ENCODE data around the gene TRIM6. TPM values are rescaled to one million over a fixed set of nuclear protein-coding genes. Genes with fewer than 3 reads are reported as not detected.

TRIM6 gene
- total RNA-seq, 1 donor from 2014 or later: 0.87 TPM

DNA sequence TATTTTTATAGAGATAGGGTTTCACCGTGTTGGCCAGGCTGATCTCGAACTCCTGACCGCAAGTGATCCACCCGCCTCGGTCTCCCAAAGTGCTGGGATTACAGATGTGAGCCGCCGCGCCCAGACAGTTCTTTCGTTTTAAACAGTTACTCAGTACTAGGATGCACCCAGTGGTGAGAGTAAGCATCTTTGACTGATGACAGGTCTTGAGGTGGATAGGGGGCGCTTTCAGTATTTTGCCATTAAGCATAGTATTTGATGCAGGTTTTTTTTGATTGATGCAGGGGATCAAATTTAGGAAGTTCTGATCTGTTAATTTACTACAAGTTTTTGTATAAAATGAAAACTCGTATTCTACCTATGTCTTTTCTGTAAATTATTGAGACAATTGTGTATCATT is 15.2 kb downstream of the TRIM6 start:
- H3K27ac Mint-ChIP-seq: no peak overlapping the region
- no peaks in the 10 kb centered on the region for H3K4me1 Mint-ChIP-seq (ENCODE audit: low read depth)
- no peaks in the 10 kb centered on the region for H3K9me3 Mint-ChIP-seq
- no peak overlapping the region for H3K4me3 Mint-ChIP-seq (ENCODE audit: low read depth)
- H3K36me3 Mint-ChIP-seq (ENCODE audit: low read depth): no peaks in the 10 kb centered on the region
- intact Hi-C loops (cut with micrococcal nuclease): no loop called here
- H3K27me3 Mint-ChIP-seq (ENCODE audit: low read depth): peaks cover 3% of the 10 kb centered on the region
- DNase-seq (ENCODE audit: low spot score): no peak

GRCh38 chr11:5618807-5619206 is 22.4 kb downstream of the TRIM6 start:
- Mint-ChIP-seq H3K9me3 (no peaks in the 10 kb centered on the region), H3K4me3 (ENCODE audit: low read depth) (no peak overlapping the region), H3K27ac (no peak overlapping the region), H3K36me3 (ENCODE audit: low read depth) (no peaks in the 10 kb centered on the region), H3K4me1 (ENCODE audit: low read depth) (peaks cover 8% of the 10 kb centered on the region), H3K27me3 (ENCODE audit: low read depth) (peaks cover 3% of the 10 kb centered on the region)
- no peak for DNase-seq (ENCODE audit: low spot score)
- intact Hi-C loops (cut with micrococcal nuclease): no loop called here

DNA sequence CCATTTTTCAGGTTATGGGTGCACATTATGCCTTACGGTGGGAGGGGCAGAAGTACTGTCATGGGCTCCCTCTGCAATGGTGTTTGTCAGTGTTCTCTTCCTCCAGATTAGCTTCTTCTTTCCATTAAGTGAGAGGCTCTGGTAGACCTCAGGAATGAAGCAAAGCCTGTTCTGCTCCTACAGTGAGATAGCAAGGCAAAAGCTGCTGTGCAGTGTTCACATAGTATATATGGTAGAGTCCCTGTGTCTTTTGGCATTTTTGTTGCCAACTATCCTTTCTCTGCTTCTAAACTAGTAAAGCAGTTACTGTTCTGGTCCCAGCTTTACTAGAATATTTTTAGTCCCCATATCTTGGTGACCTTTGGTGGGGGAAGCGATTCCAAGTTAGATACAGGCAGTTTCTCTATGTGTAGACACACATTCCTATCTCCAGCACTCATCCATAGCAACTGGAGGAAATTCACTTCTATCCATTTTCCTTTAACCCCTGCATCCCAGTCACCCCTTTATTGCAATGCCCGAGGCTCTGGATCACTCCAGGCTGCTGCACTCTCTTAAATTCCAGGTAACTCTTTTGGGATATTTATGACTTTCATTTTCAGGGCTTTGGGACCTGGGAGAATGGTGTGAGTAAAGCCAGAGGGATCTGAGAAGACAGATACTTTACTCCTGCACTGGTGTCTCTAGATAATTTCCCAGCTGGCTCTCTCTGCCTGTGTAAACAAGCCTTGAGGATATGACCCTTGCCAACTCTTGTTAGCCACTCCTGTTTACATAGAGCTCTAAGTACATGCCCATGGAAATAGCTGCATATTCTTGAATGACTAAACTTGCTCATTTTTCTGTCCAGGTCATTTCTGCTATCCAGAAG is 24.4 kb downstream of the TRIM6 start:
- no peak overlapping the region for H3K27ac Mint-ChIP-seq
- H3K4me1 Mint-ChIP-seq (ENCODE audit: low read depth): peaks cover 17% of the 10 kb centered on the region
- H3K27me3 Mint-ChIP-seq (ENCODE audit: low read depth): no peaks in the 10 kb centered on the region
- H3K9me3 Mint-ChIP-seq: no peaks in the 10 kb centered on the region
- H3K4me3 Mint-ChIP-seq (ENCODE audit: low read depth): no peak overlapping the region
- intact Hi-C loops (cut with micrococcal nuclease): loop anchor here (10.0 kb wide), 1 partner anchor 704 kb away; the partner anchor contains the start of gene CAVIN3
- H3K36me3 Mint-ChIP-seq (ENCODE audit: low read depth): no peaks in the 10 kb centered on the region
- DNase-seq (ENCODE audit: low spot score): no peak

DNA sequence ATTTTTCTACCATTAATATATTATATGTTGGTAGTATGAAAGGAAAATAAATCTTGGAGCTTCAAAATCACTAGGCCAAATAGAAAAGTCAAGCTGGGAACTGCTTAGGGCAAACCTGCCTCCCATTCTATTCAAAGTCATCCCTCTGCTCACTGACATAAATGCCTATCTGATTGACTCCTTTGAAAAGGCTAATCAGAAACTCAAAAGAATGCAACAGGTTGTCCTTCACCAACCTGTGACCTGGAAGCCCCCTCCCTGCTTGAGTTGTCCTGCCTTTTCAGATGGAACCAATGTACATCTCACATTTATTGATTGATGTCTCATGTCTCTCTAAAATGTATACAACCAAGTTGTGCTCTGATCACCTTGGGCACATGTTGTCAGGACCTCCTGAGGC is 25.1 kb downstream of the TRIM6 start:
- intact Hi-C loops (cut with micrococcal nuclease): loop anchor here (10.0 kb wide), 1 partner anchor 703 kb away; the partner anchor contains the start of gene CAVIN3
- DNase-seq (ENCODE audit: low spot score): no peak
- Mint-ChIP-seq H3K4me1 (ENCODE audit: low read depth) (peaks cover 23% of the 10 kb centered on the region), H3K4me3 (ENCODE audit: low read depth) (no peak overlapping the region), H3K27me3 (ENCODE audit: low read depth) (no peaks in the 10 kb centered on the region), H3K36me3 (ENCODE audit: low read depth) (no peaks in the 10 kb centered on the region), H3K9me3 (no peaks in the 10 kb centered on the region), H3K27ac (no peak overlapping the region)

DNA sequence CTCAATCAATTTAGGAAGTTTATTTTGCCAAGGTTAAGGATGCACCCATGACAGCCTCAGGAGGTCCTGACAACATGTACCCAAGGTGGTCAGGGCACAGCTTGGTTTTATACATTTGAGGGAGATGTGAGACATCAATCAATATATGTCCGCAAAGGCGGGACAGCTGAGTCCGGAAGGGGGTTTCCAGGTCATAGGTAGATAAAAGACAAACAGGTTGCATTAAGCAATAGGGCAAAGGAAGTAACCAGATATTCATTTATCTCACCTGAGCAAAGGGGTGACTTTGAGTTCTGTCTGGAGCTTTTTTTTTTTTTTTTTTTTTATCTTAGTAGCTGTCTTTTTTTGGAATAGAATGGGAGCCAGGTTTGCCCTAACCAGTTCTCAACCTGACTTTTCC is 26.4 kb downstream of the TRIM6 start:
- peak overlapping the region; percentile 48 for H3K4me3 Mint-ChIP-seq (ENCODE audit: low read depth)
- DNase-seq (ENCODE audit: low spot score): no peak
- no peaks in the 10 kb centered on the region for H3K9me3 Mint-ChIP-seq
- no peaks in the 10 kb centered on the region for H3K27me3 Mint-ChIP-seq (ENCODE audit: low read depth)
- H3K27ac Mint-ChIP-seq: no peak overlapping the region
- H3K4me1 Mint-ChIP-seq (ENCODE audit: low read depth): peaks cover 34% of the 10 kb centered on the region
- intact Hi-C loops (cut with micrococcal nuclease): loop anchor here (10.0 kb wide), 1 partner anchor 702 kb away; the partner anchor contains the start of gene CAVIN3
- H3K36me3 Mint-ChIP-seq (ENCODE audit: low read depth): no peaks in the 10 kb centered on the region

- Mint-ChIP-seq H3K4me3 (ENCODE audit: low read depth) (peak within 1 kb of the TSS; percentile 92), H3K9me3 (no peaks in the 10 kb centered on the region), H3K4me1 (ENCODE audit: low read depth) (peaks cover 42% of the 10 kb centered on the region), H3K27ac (peak within 1 kb of the TSS; percentile 71), H3K36me3 (ENCODE audit: low read depth) (peaks cover 5% of the 10 kb centered on the region), H3K27me3 (ENCODE audit: low read depth) (no peaks in the 10 kb centered on the region)
- intact Hi-C loops (cut with micrococcal nuclease): loop anchor here (2.0 to 10.0 kb wide), 2 partner anchors 60 to 700 kb away; partner anchors contain the start of genes CAVIN3 and TRIM5
- DNase-seq (ENCODE audit: low spot score): peak; percentile 62
Measured at GRCh38 chr11:5624489-5625279, 28.2 kb downstream of the TRIM6 start, which contains the start of gene TRIM34. Gene TRIM34 (plus strand): TSS chr11:5625001. CDS start chr11:5632332, 7,331 bp downstream.

DNA sequence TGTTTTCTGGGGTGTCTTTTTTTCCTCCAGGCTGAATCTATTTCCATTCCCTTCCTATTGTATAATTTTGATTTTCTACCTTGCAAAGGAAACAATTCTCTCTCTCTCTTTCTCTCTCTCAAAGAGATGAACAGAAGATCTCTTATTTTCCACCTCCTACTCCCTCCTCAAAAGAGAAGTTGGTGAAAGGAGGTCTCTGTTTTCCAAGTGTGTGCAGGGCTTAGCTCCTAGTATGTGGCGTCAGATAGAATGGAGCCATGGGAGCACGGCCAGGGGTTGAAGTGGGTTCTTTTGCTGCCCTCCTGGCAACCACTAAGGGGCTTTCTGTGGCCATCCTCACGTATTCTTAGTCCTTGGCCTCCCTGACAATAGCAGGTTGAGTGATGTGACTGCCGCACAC is 28.8 kb downstream of the TRIM6 start:
- peaks cover 5% of the 10 kb centered on the region for H3K36me3 Mint-ChIP-seq (ENCODE audit: low read depth)
- DNase-seq (ENCODE audit: low spot score): no peak

GRCh38 chr11:5626196-5626595 is 29.8 kb downstream of the TRIM6 start:
- intact Hi-C loops (cut with micrococcal nuclease): loop anchor here (10.0 kb wide), 1 partner anchor 699 kb away; the partner anchor contains the start of gene CAVIN3

More for the DNA sequence above, 28.8 kb downstream of the TRIM6 start:
- Mint-ChIP-seq H3K4me3 (ENCODE audit: low read depth) (peak overlapping the region; percentile 92), H3K27ac (peak overlapping the region; percentile 71), H3K27me3 (ENCODE audit: low read depth) (no peaks in the 10 kb centered on the region), H3K4me1 (ENCODE audit: low read depth) (peaks cover 44% of the 10 kb centered on the region), H3K9me3 (peaks cover 2% of the 10 kb centered on the region)
- intact Hi-C loops (cut with micrococcal nuclease): loop anchor here (2.0 to 10.0 kb wide), 2 partner anchors 60 to 700 kb away; partner anchors contain the start of genes CAVIN3 and TRIM5

GRCh38 chr11:5631417-5631816 is 35.0 kb downstream of the TRIM6 start:
- H3K4me1 Mint-ChIP-seq (ENCODE audit: low read depth): peaks cover 42% of the 10 kb centered on the region
- H3K4me3 Mint-ChIP-seq (ENCODE audit: low read depth): no peak overlapping the region
- no peak for DNase-seq (ENCODE audit: low spot score)
- peaks cover 6% of the 10 kb centered on the region for H3K9me3 Mint-ChIP-seq
- intact Hi-C loops (cut with micrococcal nuclease): loop anchor here (5.0 kb wide), 1 partner anchor 34 kb away; the partner anchor contains the start of gene TRIM6
- H3K27ac Mint-ChIP-seq: peak overlapping the region; percentile 41
- no peaks in the 10 kb centered on the region for H3K27me3 Mint-ChIP-seq (ENCODE audit: low read depth)
- H3K36me3 Mint-ChIP-seq (ENCODE audit: low read depth): peaks cover 32% of the 10 kb centered on the region

More at GRCh38 chr11:5626196-5626595, 29.8 kb downstream of the TRIM6 start:
- no peak for DNase-seq (ENCODE audit: low spot score)
- Mint-ChIP-seq H3K9me3 (peaks cover 6% of the 10 kb centered on the region), H3K27ac (peak overlapping the region; percentile 66), H3K36me3 (ENCODE audit: low read depth) (peaks cover 5% of the 10 kb centered on the region), H3K4me3 (ENCODE audit: low read depth) (peak overlapping the region; percentile 92), H3K27me3 (ENCODE audit: low read depth) (no peaks in the 10 kb centered on the region), H3K4me1 (ENCODE audit: low read depth) (peaks cover 49% of the 10 kb centered on the region)

- intact Hi-C loops (cut with micrococcal nuclease): loop anchor here (5.0 kb wide), 1 partner anchor 35 kb away; the partner anchor contains the start of gene TRIM6
- Mint-ChIP-seq H3K36me3 (ENCODE audit: low read depth) (peaks cover 33% of the 10 kb centered on the region), H3K27ac (peak overlapping the region; percentile 63), H3K9me3 (peaks cover 6% of the 10 kb centered on the region), H3K4me3 (ENCODE audit: low read depth) (no peak overlapping the region), H3K4me1 (ENCODE audit: low read depth) (peaks cover 37% of the 10 kb centered on the region), H3K27me3 (ENCODE audit: low read depth) (no peaks in the 10 kb centered on the region)
- no peak for DNase-seq (ENCODE audit: low spot score)
Measured at GRCh38 chr11:5631969-5632635, 35.7 kb downstream of the TRIM6 start.

DNA sequence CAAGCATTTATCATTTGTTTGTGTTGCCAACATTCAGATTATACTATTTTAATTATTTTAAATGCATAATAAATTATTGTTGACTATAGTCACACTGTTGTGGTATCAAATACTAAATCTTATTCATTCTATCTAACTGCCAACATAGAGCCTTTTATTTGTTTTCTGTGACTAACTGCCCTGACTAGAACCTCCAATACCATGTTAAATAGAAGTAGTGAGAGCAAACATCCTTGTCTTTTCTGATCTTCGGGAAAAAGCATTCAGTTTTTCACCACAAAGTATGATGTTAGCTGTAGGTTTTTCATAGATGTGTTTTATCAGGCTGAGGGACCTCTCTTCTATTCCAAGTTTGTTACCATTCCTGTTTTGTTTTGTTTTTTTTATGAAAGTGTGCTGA is 43.5 kb downstream of the TRIM6 start:
- Mint-ChIP-seq H3K36me3 (ENCODE audit: low read depth) (peaks cover 45% of the 10 kb centered on the region), H3K27me3 (ENCODE audit: low read depth) (no peaks in the 10 kb centered on the region), H3K4me3 (ENCODE audit: low read depth) (no peak overlapping the region), H3K27ac (no peak overlapping the region), H3K4me1 (ENCODE audit: low read depth) (peaks cover 11% of the 10 kb centered on the region), H3K9me3 (no peaks in the 10 kb centered on the region)
- intact Hi-C loops (cut with micrococcal nuclease): no loop called here
- DNase-seq (ENCODE audit: low spot score): no peak

DNA sequence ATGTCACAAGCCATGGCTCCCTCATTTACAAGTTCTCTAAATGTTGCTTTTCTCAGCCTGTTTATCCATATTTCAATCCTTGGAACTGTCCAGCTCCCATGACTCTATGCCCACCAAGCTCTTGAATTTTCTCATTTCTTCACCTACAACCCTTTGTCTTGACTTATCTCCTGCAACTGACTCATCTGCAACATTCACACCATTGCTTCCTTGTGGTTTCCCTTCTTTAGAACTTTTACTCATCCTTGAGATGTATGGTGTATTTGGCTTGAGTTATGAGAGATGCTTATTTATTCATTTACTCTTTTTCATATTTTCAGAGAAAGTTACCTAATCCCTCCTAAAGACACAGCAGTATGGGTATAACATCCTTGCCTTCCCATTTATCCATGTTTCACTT is 47.1 kb downstream of the TRIM6 start:
- H3K4me3 Mint-ChIP-seq (ENCODE audit: low read depth): no peak overlapping the region

More for the DNA sequence above, 47.1 kb downstream of the TRIM6 start:
- Mint-ChIP-seq H3K9me3 (no peaks in the 10 kb centered on the region), H3K27ac (no peak overlapping the region), H3K4me1 (ENCODE audit: low read depth) (peaks cover 11% of the 10 kb centered on the region), H3K36me3 (ENCODE audit: low read depth) (peaks cover 28% of the 10 kb centered on the region), H3K27me3 (ENCODE audit: low read depth) (no peaks in the 10 kb centered on the region)
- intact Hi-C loops (cut with micrococcal nuclease): no loop called here
- DNase-seq (ENCODE audit: low spot score): no peak
